KOPT-K1 (cell line): ENCODE measurements around the gene SPOPL.

Source experiments
- H3K27ac ChIP-seq: fragments of 200-600 bp; sonication (generic); 2 replicates; pipeline ENCODE4 v1.5.1; 2016; ENCODE audit warnings: antibody characterized with exemption, mild to moderate bottlenecking, low read depth, low read length; ENCODE audit not compliant: poor library complexity, severe bottlenecking
- H3K36me3 ChIP-seq: fragments of 200-600 bp; sonication (generic); 2 replicates; pipeline ENCODE4 v1.5.1; 2017; ENCODE audit warnings: antibody characterized with exemption, mild to moderate bottlenecking, low read length, moderate library complexity; ENCODE audit not compliant: insufficient read depth
- H3K9me3 ChIP-seq: fragments of 200-600 bp; sonication (generic); 2 replicates; pipeline ENCODE4 v1.5.1; 2017; ENCODE audit warnings: antibody characterized with exemption, low read length, mild to moderate bottlenecking; ENCODE audit not compliant: insufficient read depth, poor library complexity, severe bottlenecking

The SPOPL gene

GRCh38 chr2:138622613-138623012 lies 121.0 kb downstream of the SPOPL start:
- H3K9me3 ChIP-seq, result no peaks in the 10 kb centered on the region
- H3K27ac ChIP-seq, result no peak overlapping the region
- H3K36me3 ChIP-seq, result no peaks in the 10 kb centered on the region
